GM23338 (cell line): Measurements from ENCODE around the gene TRABD. TPM values are rescaled to one million over a fixed set of nuclear protein-coding genes. Genes with fewer than 3 reads are reported as not detected.

Source experiments
- ATAC-seq: fragments of 200-7000 bp; cut with Tn5 transposase; 3 replicates; pipeline ENCODE4 v1.9.1; 2020
- DNase-seq: peaks from one replicate; pipeline ENCODE4 v3.0.0-alpha.2; 2015; ENCODE audit warnings: low spot score
- H2AFZ ChIP-seq: fragments of 200-600 bp; sonication (generic); 2 replicates; pipeline ENCODE4 v1.8.0; 2016; ENCODE audit warnings: antibody characterized with exemption, mild to moderate bottlenecking, moderate library complexity
- H3F3A ChIP-seq: fragments of 200-600 bp; sonication (generic); replicated peaks from 2 replicates; pipeline ENCODE4 v1.8.0; 2017; ENCODE audit warnings: antibody characterized with exemption, mixed run types, low read depth
- H3K27ac ChIP-seq: fragments of 200-600 bp; sonication (generic); 2 replicates; pipeline ENCODE4 v1.6.1; 2016; ENCODE audit warnings: low read depth
- H3K27me3 ChIP-seq: fragments of 200-600 bp; sonication (generic); 2 replicates; pipeline ENCODE4 v1.8.0; 2016; ENCODE audit warnings: mild to moderate bottlenecking, mixed run types, moderate library complexity; ENCODE audit not compliant: insufficient read depth
- H3K36me3 ChIP-seq: fragments of 200-600 bp; sonication (generic); 2 replicates; pipeline ENCODE4 v1.8.0; 2016; ENCODE audit warnings: mild to moderate bottlenecking; ENCODE audit not compliant: insufficient read depth
- H3K4me1 ChIP-seq: fragments of 200-600 bp; sonication (generic); 2 replicates; pipeline ENCODE4 v1.8.0; 2016; ENCODE audit warnings: mild to moderate bottlenecking, moderate library complexity; ENCODE audit not compliant: insufficient read depth
- H3K4me2 ChIP-seq: fragments of 200-600 bp; sonication (generic); 2 replicates; pipeline ENCODE4 v1.7.1; 2017; ENCODE audit warnings: mixed run types
- H3K4me3 ChIP-seq: fragments of 200-600 bp; sonication (generic); 2 replicates; pipeline ENCODE4 v1.6.1; 2016; ENCODE audit warnings: mixed run types
- H3K79me2 ChIP-seq: fragments of 200-600 bp; sonication (generic); replicated peaks from 2 replicates; pipeline ENCODE4 v1.8.0; 2017; ENCODE audit warnings: mild to moderate bottlenecking; ENCODE audit not compliant: insufficient read depth
- H3K9me2 ChIP-seq: fragments of 200-600 bp; sonication (generic); 2 replicates; pipeline ENCODE4 v1.8.0; 2017; ENCODE audit not compliant: insufficient read depth
- H4K20me1 ChIP-seq: fragments of 200-600 bp; sonication (generic); replicated peaks from 2 replicates; pipeline ENCODE4 v1.8.0; 2017; ENCODE audit warnings: mild to moderate bottlenecking; ENCODE audit not compliant: insufficient read depth
- H3K27ac Mint-ChIP-seq: 2 replicates; pipeline ENCODE4 v1.8.0; 2020; ENCODE audit warnings: inconsistent platforms, mild to moderate bottlenecking, moderate library complexity, mixed read lengths
- H3K27me3 Mint-ChIP-seq: 3 replicates; pipeline ENCODE4 v1.8.0; 2022; ENCODE audit warnings: low read depth, mild to moderate bottlenecking, moderate library complexity, mixed read lengths, inconsistent platforms; ENCODE audit not compliant: insufficient read depth, poor library complexity
- H3K36me3 Mint-ChIP-seq: 3 replicates; pipeline ENCODE4 v1.8.0; 2021; ENCODE audit warnings: low read depth, mild to moderate bottlenecking, inconsistent platforms, moderate library complexity, mixed read lengths
- H3K4me1 Mint-ChIP-seq: 3 replicates; pipeline ENCODE4 v1.8.0; 2020; ENCODE audit warnings: mild to moderate bottlenecking, inconsistent platforms, mixed read lengths
- H3K4me3 Mint-ChIP-seq: 3 replicates; pipeline ENCODE4 v1.8.0; 2021; ENCODE audit warnings: moderate library complexity, mild to moderate bottlenecking, inconsistent platforms, mixed read lengths
- H3K9me3 Mint-ChIP-seq: 3 replicates; pipeline ENCODE4 v1.8.0; 2020; ENCODE audit warnings: moderate library complexity, mild to moderate bottlenecking, inconsistent platforms, mixed read lengths
- CREB1 ChIP-seq: fragments of 250-450 bp; sonication (Bioruptor Pico); IDR thresholded peaks from 2 replicates; pipeline ENCODE4 v1.5.0; 2020; ENCODE audit warnings: low read depth, mild to moderate bottlenecking, moderate library complexity
- EZH2 ChIP-seq: fragments of 200-600 bp; sonication (generic); IDR thresholded peaks from one replicate; pipeline ENCODE4 v1.8.0; 2017; ENCODE audit warnings: antibody characterized with exemption, mild to moderate bottlenecking, low read depth; ENCODE audit not compliant: unreplicated experiment
- EZH2phosphoT487 ChIP-seq: fragments of 200-600 bp; sonication (generic); IDR thresholded peaks from one replicate; pipeline ENCODE4 v1.8.1; 2018; ENCODE audit warnings: antibody characterized with exemption; ENCODE audit not compliant: unreplicated experiment
- JUNB ChIP-seq: IDR thresholded peaks from one replicate; pipeline ENCODE4 v1.6.1; 2016; ENCODE audit warnings: antibody characterized with exemption; ENCODE audit not compliant: unreplicated experiment
- NANOG ChIP-seq: IDR thresholded peaks from 2 replicates; pipeline ENCODE4 v1.6.1; 2016; ENCODE audit warnings: antibody characterized with exemption, borderline replicate concordance
- POLR2AphosphoS5 ChIP-seq: IDR thresholded peaks from 2 replicates; pipeline ENCODE4 v1.6.1; 2016; ENCODE audit warnings: antibody characterized with exemption, low read depth
- STAT1 ChIP-seq: IDR thresholded peaks from one replicate; pipeline ENCODE4 v1.6.1; 2016; ENCODE audit warnings: antibody characterized with exemption; ENCODE audit not compliant: unreplicated experiment
- ZNF114 ChIP-seq: fragments of 250-450 bp; sonication (Bioruptor Pico); IDR thresholded peaks from 2 replicates; pipeline ENCODE4 v1.5.0; 2020; ENCODE audit warnings: mild to moderate bottlenecking, moderate library complexity
- ZNF331 ChIP-seq: fragments of 250-450 bp; sonication (Bioruptor Pico); IDR thresholded peaks from 2 replicates; pipeline ENCODE4 v1.5.0; 2020; ENCODE audit warnings: low read depth, mild to moderate bottlenecking, moderate library complexity
- polyA plus RNA-seq: library from polyadenylated mRNA; unstranded; fragments of >200 nt; fragmentation: Nextera tagmentation; extraction: Ambion mirVana; gene quantifications from 2 replicates; pipeline ENCODE4 v1.2.1, GENCODE V29; 2016
- total RNA-seq: library from RNA; depleted of rRNA; stranded (reverse); fragments of >200 nt; shearing (Covaris generic); gene quantifications from 2 replicates; pipeline ENCODE4 v1.2.3, GENCODE V29; 2014
- TF ChIP-seq, protein P1 (sequence below): fragments of 250-450 bp; sonication (Bioruptor Pico); IDR thresholded peaks from 2 replicates; pipeline ENCODE4 v1.5.0; 2020; ENCODE audit warnings: mild to moderate bottlenecking, moderate library complexity
- TF ChIP-seq, protein P2 (sequence below): IDR thresholded peaks from one replicate; pipeline ENCODE4 v1.6.1; 2018; ENCODE audit warnings: antibody characterized with exemption; ENCODE audit not compliant: unreplicated experiment
- TF ChIP-seq, protein P3 (sequence below), 2 experiments: fragments of 200-600 bp in 1 of 2; sonication (generic) in 1 of 2; conservative IDR thresholded peaks; 2 replicates each; pipeline versions ENCODE4 v1.5.1 to v1.6.1; 2016 to 2017; ENCODE audit warnings: antibody characterized with exemption in 2 of 2, low read depth in 2 of 2, mild to moderate bottlenecking in 2 of 2, moderate library complexity in 1 of 2
- TF ChIP-seq, protein P4 (sequence below): IDR thresholded peaks from 2 replicates; pipeline ENCODE4 v1.6.1; 2016; ENCODE audit warnings: antibody characterized with exemption

Gene TRABD
- total and polyA plus RNA-seq, 2 experiments from 2014 or later, result 44.1 to 66.1 TPM

DNA sequence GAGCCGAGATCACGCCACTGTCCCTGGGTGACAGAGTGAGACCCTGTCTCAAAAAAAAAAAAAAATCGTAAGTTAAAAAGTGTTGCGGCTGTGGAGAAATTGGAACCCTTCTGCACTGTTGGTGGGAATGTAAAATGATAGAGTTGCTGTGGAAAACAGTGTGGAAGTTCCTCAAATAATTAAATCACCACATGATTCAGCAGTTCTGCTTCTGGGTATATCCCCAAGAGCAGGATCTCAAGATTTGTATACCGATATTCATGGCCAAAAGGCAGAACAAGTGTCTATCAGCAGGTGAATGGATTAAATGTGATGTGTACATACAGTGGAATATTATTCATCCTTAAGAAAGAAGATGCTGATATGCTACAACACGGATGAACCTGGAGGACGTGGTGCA lies 18.9 kb downstream of the TRABD start:
- DNase-seq (no peak), ATAC-seq (no peak)
- no peaks in the 10 kb centered on the region; the same call in 1 of the 2 replicates for H3K36me3 ChIP-seq
- H3K9me3 Mint-ChIP-seq, result peaks cover 6% of the 10 kb centered on the region; the same call in 2 of the 3 replicates
- no peak overlapping the region for H3K27ac Mint-ChIP-seq
- peaks cover 11% of the 10 kb centered on the region for H3K27me3 Mint-ChIP-seq
- H3K4me1 ChIP-seq, result peaks cover 8% of the 10 kb centered on the region; the same call in 1 of the 2 replicates
- H3K4me2 ChIP-seq, result no peak overlapping the region
- H2AFZ ChIP-seq, result no peak overlapping the region
- H3K27me3 ChIP-seq, result peaks cover 9% of the 10 kb centered on the region; the same call in 1 of the 2 replicates
- H3K4me3 ChIP-seq, result no peak overlapping the region
- H3F3A ChIP-seq, result peaks cover 7% of the 10 kb centered on the region
- H3K27ac ChIP-seq, result no peak overlapping the region
- no peaks in the 10 kb centered on the region for H3K9me2 ChIP-seq
- H3K4me3 Mint-ChIP-seq, result no peak overlapping the region
- H3K79me2 ChIP-seq, result peaks cover 21% of the 10 kb centered on the region
- peaks cover 30% of the 10 kb centered on the region for H3K36me3 Mint-ChIP-seq
- TF ChIP-seq, protein P1, sequence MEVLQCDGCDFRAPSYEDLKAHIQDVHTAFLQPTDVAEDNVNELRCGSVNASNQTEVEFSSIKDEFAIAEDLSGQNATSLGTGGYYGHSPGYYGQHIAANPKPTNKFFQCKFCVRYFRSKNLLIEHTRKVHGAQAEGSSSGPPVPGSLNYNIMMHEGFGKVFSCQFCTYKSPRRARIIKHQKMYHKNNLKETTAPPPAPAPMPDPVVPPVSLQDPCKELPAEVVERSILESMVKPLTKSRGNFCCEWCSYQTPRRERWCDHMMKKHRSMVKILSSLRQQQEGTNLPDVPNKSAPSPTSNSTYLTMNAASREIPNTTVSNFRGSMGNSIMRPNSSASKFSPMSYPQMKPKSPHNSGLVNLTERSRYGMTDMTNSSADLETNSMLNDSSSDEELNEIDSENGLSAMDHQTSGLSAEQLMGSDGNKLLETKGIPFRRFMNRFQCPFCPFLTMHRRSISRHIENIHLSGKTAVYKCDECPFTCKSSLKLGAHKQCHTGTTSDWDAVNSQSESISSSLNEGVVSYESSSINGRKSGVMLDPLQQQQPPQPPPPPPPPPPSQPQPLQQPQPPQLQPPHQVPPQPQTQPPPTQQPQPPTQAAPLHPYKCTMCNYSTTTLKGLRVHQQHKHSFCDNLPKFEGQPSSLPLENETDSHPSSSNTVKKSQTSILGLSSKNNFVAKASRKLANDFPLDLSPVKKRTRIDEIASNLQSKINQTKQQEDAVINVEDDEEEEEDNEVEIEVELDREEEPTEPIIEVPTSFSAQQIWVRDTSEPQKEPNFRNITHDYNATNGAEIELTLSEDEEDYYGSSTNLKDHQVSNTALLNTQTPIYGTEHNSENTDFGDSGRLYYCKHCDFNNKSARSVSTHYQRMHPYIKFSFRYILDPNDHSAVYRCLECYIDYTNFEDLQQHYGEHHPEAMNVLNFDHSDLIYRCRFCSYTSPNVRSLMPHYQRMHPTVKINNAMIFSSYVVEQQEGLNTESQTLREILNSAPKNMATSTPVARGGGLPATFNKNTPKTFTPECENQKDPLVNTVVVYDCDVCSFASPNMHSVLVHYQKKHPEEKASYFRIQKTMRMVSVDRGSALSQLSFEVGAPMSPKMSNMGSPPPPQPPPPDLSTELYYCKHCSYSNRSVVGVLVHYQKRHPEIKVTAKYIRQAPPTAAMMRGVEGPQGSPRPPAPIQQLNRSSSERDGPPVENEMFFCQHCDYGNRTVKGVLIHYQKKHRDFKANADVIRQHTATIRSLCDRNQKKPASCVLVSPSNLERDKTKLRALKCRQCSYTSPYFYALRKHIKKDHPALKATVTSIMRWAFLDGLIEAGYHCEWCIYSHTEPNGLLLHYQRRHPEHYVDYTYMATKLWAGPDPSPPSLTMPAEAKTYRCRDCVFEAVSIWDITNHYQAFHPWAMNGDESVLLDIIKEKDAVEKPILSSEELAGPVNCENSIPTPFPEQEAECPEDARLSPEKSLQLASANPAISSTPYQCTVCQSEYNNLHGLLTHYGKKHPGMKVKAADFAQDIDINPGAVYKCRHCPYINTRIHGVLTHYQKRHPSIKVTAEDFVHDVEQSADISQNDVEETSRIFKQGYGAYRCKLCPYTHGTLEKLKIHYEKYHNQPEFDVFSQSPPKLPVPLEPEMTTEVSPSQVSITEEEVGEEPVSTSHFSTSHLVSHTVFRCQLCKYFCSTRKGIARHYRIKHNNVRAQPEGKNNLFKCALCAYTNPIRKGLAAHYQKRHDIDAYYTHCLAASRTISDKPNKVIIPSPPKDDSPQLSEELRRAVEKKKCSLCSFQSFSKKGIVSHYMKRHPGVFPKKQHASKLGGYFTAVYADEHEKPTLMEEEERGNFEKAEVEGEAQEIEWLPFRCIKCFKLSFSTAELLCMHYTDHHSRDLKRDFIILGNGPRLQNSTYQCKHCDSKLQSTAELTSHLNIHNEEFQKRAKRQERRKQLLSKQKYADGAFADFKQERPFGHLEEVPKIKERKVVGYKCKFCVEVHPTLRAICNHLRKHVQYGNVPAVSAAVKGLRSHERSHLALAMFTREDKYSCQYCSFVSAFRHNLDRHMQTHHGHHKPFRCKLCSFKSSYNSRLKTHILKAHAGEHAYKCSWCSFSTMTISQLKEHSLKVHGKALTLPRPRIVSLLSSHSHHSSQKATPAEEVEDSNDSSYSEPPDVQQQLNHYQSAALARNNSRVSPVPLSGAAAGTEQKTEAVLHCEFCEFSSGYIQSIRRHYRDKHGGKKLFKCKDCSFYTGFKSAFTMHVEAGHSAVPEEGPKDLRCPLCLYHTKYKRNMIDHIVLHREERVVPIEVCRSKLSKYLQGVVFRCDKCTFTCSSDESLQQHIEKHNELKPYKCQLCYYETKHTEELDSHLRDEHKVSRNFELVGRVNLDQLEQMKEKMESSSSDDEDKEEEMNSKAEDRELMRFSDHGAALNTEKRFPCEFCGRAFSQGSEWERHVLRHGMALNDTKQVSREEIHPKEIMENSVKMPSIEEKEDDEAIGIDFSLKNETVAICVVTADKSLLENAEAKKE (CRISPR knock-in tag), result no peak
- TF ChIP-seq, protein P2, sequence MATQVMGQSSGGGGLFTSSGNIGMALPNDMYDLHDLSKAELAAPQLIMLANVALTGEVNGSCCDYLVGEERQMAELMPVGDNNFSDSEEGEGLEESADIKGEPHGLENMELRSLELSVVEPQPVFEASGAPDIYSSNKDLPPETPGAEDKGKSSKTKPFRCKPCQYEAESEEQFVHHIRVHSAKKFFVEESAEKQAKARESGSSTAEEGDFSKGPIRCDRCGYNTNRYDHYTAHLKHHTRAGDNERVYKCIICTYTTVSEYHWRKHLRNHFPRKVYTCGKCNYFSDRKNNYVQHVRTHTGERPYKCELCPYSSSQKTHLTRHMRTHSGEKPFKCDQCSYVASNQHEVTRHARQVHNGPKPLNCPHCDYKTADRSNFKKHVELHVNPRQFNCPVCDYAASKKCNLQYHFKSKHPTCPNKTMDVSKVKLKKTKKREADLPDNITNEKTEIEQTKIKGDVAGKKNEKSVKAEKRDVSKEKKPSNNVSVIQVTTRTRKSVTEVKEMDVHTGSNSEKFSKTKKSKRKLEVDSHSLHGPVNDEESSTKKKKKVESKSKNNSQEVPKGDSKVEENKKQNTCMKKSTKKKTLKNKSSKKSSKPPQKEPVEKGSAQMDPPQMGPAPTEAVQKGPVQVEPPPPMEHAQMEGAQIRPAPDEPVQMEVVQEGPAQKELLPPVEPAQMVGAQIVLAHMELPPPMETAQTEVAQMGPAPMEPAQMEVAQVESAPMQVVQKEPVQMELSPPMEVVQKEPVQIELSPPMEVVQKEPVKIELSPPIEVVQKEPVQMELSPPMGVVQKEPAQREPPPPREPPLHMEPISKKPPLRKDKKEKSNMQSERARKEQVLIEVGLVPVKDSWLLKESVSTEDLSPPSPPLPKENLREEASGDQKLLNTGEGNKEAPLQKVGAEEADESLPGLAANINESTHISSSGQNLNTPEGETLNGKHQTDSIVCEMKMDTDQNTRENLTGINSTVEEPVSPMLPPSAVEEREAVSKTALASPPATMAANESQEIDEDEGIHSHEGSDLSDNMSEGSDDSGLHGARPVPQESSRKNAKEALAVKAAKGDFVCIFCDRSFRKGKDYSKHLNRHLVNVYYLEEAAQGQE, result no peak
- TF ChIP-seq NANOG (no peak), JUNB (no peak), STAT1 (no peak), ZNF114 (CRISPR knock-in tag) (no peak), EZH2phosphoT487 (no peak), ZNF331 (CRISPR knock-in tag) (no peak), CREB1 (CRISPR knock-in tag) (no peak), EZH2 (no peak), POLR2AphosphoS5 (no peak)
- TF ChIP-seq, protein P3, sequence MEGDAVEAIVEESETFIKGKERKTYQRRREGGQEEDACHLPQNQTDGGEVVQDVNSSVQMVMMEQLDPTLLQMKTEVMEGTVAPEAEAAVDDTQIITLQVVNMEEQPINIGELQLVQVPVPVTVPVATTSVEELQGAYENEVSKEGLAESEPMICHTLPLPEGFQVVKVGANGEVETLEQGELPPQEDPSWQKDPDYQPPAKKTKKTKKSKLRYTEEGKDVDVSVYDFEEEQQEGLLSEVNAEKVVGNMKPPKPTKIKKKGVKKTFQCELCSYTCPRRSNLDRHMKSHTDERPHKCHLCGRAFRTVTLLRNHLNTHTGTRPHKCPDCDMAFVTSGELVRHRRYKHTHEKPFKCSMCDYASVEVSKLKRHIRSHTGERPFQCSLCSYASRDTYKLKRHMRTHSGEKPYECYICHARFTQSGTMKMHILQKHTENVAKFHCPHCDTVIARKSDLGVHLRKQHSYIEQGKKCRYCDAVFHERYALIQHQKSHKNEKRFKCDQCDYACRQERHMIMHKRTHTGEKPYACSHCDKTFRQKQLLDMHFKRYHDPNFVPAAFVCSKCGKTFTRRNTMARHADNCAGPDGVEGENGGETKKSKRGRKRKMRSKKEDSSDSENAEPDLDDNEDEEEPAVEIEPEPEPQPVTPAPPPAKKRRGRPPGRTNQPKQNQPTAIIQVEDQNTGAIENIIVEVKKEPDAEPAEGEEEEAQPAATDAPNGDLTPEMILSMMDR (conservative IDR thresholded peaks at IDR 0.05; ENCODE audit: low read depth in 2 of 2), result no peak
- TF ChIP-seq, protein P4, sequence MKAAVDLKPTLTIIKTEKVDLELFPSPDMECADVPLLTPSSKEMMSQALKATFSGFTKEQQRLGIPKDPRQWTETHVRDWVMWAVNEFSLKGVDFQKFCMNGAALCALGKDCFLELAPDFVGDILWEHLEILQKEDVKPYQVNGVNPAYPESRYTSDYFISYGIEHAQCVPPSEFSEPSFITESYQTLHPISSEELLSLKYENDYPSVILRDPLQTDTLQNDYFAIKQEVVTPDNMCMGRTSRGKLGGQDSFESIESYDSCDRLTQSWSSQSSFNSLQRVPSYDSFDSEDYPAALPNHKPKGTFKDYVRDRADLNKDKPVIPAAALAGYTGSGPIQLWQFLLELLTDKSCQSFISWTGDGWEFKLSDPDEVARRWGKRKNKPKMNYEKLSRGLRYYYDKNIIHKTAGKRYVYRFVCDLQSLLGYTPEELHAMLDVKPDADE, result no peak
- peaks cover 11% of the 10 kb centered on the region for H4K20me1 ChIP-seq
- peaks cover 11% of the 10 kb centered on the region for H3K4me1 Mint-ChIP-seq
